NCI-H82 (cell line): ENCODE data around the gene TLK1.

ENCODE experiments used
- DNase-seq: peaks from one replicate; lab custom pipeline; 2025; lab: John Stamatoyannopoulos, UW

Gene TLK1

GRCh38 chr2:170966648-170967396 lies 193.9 kb downstream of the TLK1 start:
- peak; percentile 38 for DNase-seq

DNA sequence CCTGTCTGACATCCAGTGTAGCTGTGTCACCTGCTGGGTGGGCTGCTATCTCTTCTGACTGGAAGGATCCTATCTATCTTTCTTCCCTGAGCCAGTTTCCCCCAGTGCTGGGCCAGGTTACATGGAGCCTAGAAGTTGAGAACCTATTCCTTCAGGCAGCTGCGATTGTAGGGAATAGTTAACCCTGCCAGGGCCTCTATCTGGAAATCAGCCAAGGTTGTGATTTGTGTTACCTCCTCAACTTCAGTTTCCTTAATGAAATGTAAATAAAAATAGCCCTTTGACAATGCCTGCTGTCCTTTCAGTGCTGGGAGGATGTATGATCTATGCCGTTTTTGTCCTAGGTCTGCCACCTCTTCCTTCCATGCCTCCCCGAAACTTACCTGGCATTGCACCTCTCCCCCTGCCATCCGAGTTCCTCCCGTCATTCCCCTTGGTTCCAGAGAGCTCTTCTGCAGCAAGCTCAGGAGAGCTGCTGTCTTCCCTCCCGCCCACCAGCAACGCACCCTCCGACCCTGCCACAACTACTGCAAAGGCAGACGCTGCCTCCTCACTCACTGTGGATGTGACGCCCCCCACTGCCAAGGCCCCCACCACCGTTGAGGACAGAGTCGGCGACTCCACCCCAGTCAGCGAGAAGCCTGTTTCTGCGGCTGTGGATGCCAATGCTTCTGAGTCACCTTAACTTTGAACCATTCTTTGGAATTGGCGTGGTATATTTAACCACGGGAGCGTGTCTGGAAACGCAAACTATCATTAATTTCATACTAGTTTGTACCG lies 195.1 kb downstream of the TLK1 start:
- DNase-seq: no peak

GRCh38 chr2:170963386-170963785 lies 197.3 kb downstream of the TLK1 start:
- DNase-seq: no peak

GRCh38 chr2:170953941-170954340 lies 206.8 kb downstream of the TLK1 start:
- DNase-seq: no peak

- DNase-seq: no peak
Measured at GRCh38 chr2:170950221-170950761, 210.4 kb downstream of the TLK1 start.

GRCh38 chr2:170949415-170949814 lies 211.3 kb downstream of the TLK1 start:
- no peak for DNase-seq

DNA sequence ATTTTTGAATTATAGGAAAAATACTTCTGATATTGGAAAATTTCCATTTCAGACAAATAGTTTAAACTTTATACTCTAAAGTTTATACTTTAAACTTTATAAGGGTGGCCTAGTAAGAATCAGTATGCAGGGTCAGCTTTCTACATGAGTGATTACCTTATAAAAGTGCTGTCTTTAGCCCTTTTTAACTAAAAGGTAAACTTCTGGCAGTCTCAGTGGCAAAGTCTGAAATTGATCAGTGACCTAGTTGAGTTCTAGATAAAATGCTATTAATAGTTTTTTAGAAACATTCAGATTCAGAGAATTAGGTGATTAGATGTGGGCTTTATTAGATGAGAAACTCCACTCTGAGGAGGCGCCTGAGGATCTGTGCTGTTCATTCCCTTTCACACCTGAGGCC lies 216.1 kb downstream of the TLK1 start:
- no peak for DNase-seq

DNA sequence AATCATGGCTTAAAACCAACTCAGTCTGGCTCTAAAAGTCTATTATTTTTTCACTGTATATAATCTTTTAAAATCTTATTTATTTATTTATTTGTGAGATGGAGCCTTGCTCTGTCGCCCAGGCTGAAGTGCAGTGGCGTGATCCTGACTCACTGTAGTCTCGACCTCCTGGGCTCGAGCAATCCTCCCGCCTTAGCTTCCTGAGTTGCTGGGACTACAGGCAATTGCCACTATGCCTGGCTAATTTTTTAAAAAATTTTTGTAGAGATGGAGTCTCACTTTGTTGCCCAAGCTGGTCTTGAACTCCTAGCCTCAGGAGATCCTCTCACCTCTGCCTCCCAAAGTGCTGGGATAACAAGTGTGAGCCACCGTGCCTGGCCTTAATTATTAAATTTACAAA lies 217.1 kb downstream of the TLK1 start:
- no peak for DNase-seq

DNA sequence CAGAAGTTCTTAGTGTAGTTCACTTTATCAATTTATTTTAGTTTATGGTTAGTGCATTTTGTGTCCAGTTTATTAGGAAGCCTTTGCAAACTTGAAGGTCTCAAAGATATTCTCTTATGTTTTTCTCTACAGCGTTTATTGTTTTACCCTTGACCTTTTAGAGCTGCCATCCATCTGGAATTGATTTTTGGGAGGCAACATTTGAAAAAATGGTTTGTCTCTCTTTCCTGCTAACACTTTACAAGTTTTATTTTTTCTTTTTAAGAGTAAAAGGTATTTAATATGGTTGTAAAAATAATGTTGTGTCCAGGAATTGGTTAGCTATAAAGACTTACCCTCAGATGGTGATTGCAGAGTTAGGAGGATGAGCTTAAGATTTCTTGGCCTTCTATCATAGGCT lies 217.7 kb downstream of the TLK1 start:
- DNase-seq: no peak

DNA sequence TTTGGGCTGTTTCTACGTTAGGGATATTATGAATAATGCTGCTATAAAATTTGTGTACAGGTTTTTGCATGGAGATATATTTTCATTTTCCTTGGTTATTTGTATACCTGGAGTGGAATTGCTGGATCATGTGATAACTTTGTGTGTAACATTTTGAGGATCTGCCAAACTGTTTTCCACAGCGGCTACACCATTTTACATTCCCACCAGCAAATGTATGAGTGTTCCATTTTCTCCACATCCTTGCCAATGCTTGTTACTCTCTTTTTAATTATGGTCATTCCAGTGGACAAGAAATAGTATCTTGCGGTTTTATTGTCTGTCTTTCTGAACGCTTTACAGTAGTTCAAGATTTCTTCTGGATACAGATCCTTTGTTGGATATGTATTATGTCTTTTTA lies 218.1 kb downstream of the TLK1 start:
- DNase-seq: no peak
